HepG2 (cell line): ENCODE results near the gene UBE2QL1.

Experiments
- CTCF ChIP-seq: sonication (generic); formaldehyde crosslinking; IDR thresholded peaks from 2 replicates; pipeline ENCODE4 v1.5.0; 2020; ENCODE audit warnings: mild to moderate bottlenecking, missing genetic modification reagents, moderate library complexity
- PHF8 ChIP-seq: sonication (generic); formaldehyde crosslinking; IDR thresholded peaks from 2 replicates; pipeline ENCODE4 v1.5.0; 2020; ENCODE audit warnings: missing genetic modification reagents
- ZNF230 ChIP-seq: sonication (generic); formaldehyde crosslinking; IDR thresholded peaks from 2 replicates; pipeline ENCODE4 v1.4.0; 2020; ENCODE audit warnings: mild to moderate bottlenecking, missing genetic modification reagents

GRCh38 chr5:6434731-6435130, 13.9 kb upstream of the UBE2QL1 start:
- TF ChIP-seq PHF8 (CRISPR knock-in tag) (no peak), CTCF (no peak), ZNF230 (CRISPR knock-in tag) (no peak)
